ENCODE measurements around the gene CC2D2B.

DNA sequence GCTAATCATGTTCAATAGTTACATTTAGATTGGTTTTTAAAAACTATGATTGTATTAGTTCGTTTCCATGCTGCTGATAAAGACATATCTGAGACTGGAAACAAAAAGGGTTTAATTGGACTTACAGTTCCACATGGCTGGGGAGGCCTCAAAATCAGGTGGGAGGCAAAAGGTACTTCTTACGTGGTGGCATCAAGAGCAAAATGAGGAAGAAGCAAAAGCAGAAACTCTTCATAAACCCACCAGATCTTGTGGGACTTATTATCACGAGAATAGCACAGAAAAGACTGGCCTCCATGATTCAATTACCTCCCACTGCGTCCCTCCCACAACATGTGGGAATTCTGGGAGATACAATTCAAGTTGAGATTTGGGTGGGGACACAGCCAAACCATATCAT is 34.1 kb upstream of the CC2D2B start:
- TF ChIP-seq CTCF (IDR thresholded peaks at IDR 0.05), result no peak
- no peak for TF ChIP-seq POLR2AphosphoS5 (IDR thresholded peaks at IDR 0.05)
- TF ChIP-seq POLR2A (IDR thresholded peaks at IDR 0.05), result no peak

All from breast epithelium (tissue), 3 donors.